GM12878 (cell line): Measurements from ENCODE around the gene HOXB3. TPM values are rescaled to one million over a fixed set of nuclear protein-coding genes. Genes with fewer than 3 reads are reported as not detected.

Experiments
- ATAC-seq: fragments of 200-7000 bp; cut with Tn5 transposase; 3 replicates; pipeline ENCODE4 v1.9.1; 2020; ENCODE audit warnings: mild to moderate bottlenecking, moderate library complexity
- BruUV-seq: library from RNA; stranded (reverse); fragments of 400-500 nt; replicated peaks from 2 replicates; lab custom pipeline; 2021; lab: Mats Ljungman, UMichigan
- CTCF ChIA-PET: fragments of 300-600 bp; sonication (Branson Sonifier 250); formaldehyde crosslinking; extraction: SDS; loops from one replicate; lab custom pipeline; 2021; ENCODE audit warnings: inconsistent platforms; lab: Yijun Ruan, JAX
- POLR2A ChIA-PET: fragments of 350-600 bp; formaldehyde crosslinking; extraction: SDS; loops from one replicate; lab custom pipeline; 2021; ENCODE audit warnings: inconsistent platforms; lab: Charles Lee
- RAD21 ChIA-PET: fragments of 300-600 bp; sonication (Branson Sonifier 250); formaldehyde crosslinking; loops from one replicate; lab custom pipeline; 2023; ENCODE audit warnings: antibody characterized with exemption; ENCODE audit not compliant: unreplicated experiment; lab: Charles Lee
- SMC1A ChIA-PET: fragments of 300-600 bp; sonication (Branson Sonifier 250); formaldehyde crosslinking; loops from one replicate; lab custom pipeline; 2023; ENCODE audit not compliant: unreplicated experiment, uncharacterized antibody; lab: Charles Lee
- DNase-seq: peaks from one replicate; pipeline ENCODE4 v3.0.0-alpha.2; 2011; ENCODE audit warnings: low read depth, low spot score
- FAIRE-seq: peaks from 3 replicates; lab custom pipeline; 2011; peaks lifted over from hg19 to GRCh38; lab: Jason Lieb, UNC
- H2AFZ ChIP-seq: 2 replicates; pipeline ENCODE4 v1.6.0; 2011; ENCODE audit warnings: low read depth, low read length, control low read depth; ENCODE audit not compliant: control insufficient read depth
- H3K27ac ChIP-seq: 2 replicates; pipeline ENCODE4 v1.5.1; 2011; ENCODE audit warnings: control low read depth; ENCODE audit not compliant: control insufficient read depth, insufficient read depth
- H3K27me3 ChIP-seq, 2 experiments: replicated peaks in 1 of 2; 2 replicates each; pipeline versions ENCODE4 v1.6.0 to v1.6.1; 2011; ENCODE audit warnings: low read length in 1 of 2; ENCODE audit not compliant: control insufficient read depth in 2 of 2, insufficient read depth in 2 of 2
- H3K36me3 ChIP-seq, 2 experiments: 2 replicates each; pipeline ENCODE4 v1.5.1; 2011; ENCODE audit warnings: low read length in 1 of 2; ENCODE audit not compliant: control insufficient read depth in 2 of 2, insufficient read depth in 2 of 2
- H3K4me1 ChIP-seq: 2 replicates; pipeline ENCODE4 v1.6.1; 2011; ENCODE audit warnings: mild to moderate bottlenecking, low read length, moderate library complexity, mixed read lengths; ENCODE audit not compliant: control insufficient read depth, insufficient read depth
- H3K4me2 ChIP-seq: 2 replicates; pipeline ENCODE4 v1.6.0; 2011; ENCODE audit warnings: control low read depth; ENCODE audit not compliant: control insufficient read depth, insufficient read depth
- H3K4me3 ChIP-seq: fragments of 200-600 bp; sonication (generic); 2 replicates; pipeline ENCODE4 v1.5.1; 2016
- H3K79me2 ChIP-seq: 2 replicates; pipeline ENCODE4 v1.6.0; 2011; ENCODE audit warnings: low read length; ENCODE audit not compliant: control insufficient read depth, insufficient read depth
- H3K9ac ChIP-seq: 2 replicates; pipeline ENCODE4 v1.8.0; 2011; ENCODE audit warnings: low read length, control low read depth, mixed read lengths; ENCODE audit not compliant: control insufficient read depth, insufficient read depth
- H3K9me3 ChIP-seq: replicated peaks from 3 replicates; pipeline ENCODE4 v1.5.1; 2011; ENCODE audit warnings: mild to moderate bottlenecking, low read length; ENCODE audit not compliant: control insufficient read depth, insufficient read depth
- H4K20me1 ChIP-seq: 2 replicates; pipeline ENCODE4 v1.6.0; 2011; ENCODE audit not compliant: control insufficient read depth, insufficient read depth
- BCL11A ChIP-seq: IDR thresholded peaks from 2 replicates; pipeline ENCODE4 v1.6.1; 2011; ENCODE audit warnings: low read depth, low read length
- CBFB ChIP-seq: IDR thresholded peaks from 2 replicates; pipeline ENCODE4 v1.6.1; 2016; ENCODE audit warnings: antibody characterized with exemption, low read depth
- CREM ChIP-seq: IDR thresholded peaks from 2 replicates; pipeline ENCODE4 v1.6.1; 2014; ENCODE audit warnings: antibody characterized with exemption, low read depth
- E2F8 ChIP-seq: fragments of 450-650 bp; IDR thresholded peaks from 2 replicates; pipeline ENCODE4 v1.6.1; 2018; ENCODE audit warnings: mild to moderate bottlenecking, low read depth, moderate library complexity; ENCODE audit not compliant: partially characterized antibody
- ESRRA ChIP-seq: IDR thresholded peaks from 2 replicates; pipeline ENCODE4 v1.6.1; 2012; ENCODE audit warnings: mild to moderate bottlenecking, low read length, improper control_type of control experiment
- EZH2 ChIP-seq: IDR thresholded peaks from 2 replicates; pipeline ENCODE4 v1.6.1; 2012; ENCODE audit warnings: low read depth, mild to moderate bottlenecking, control low read depth, inconsistent platforms, low read length, borderline replicate concordance; ENCODE audit not compliant: control insufficient read depth
- RFX5 ChIP-seq: IDR thresholded peaks from 2 replicates; pipeline ENCODE4 v1.6.1; 2011; ENCODE audit warnings: low read depth, low read length, improper control_type of control experiment
- SREBF1 ChIP-seq: IDR thresholded peaks from 2 replicates; pipeline ENCODE4 v1.6.1; 2012; ENCODE audit warnings: mild to moderate bottlenecking, low read length
- ZBED1 ChIP-seq: IDR thresholded peaks from 2 replicates; pipeline ENCODE4 v1.6.1; 2016; ENCODE audit warnings: borderline replicate concordance
- ZNF217 ChIP-seq: fragments of 450-650 bp; IDR thresholded peaks from 2 replicates; pipeline ENCODE4 v1.6.1; 2017; ENCODE audit warnings: antibody characterized with exemption, mild to moderate bottlenecking
- WGBS: methylation state at CpG from one replicate; pipeline ENCODE4 v1.1.6; 2016; ENCODE audit warnings: low lambda C conversion rate; ENCODE audit not compliant: insufficient replicate concordance, insufficient coverage; ENCODE audit errors: missing lambda C conversion rate; 5-methylcytosine and 5-hydroxymethylcytosine counted together
- in situ Hi-C: fragments of 300-500 bp; cut with MboI; formaldehyde crosslinking; loops from 9 replicates; pipeline ENCODE4 v1.14.3; 2018; ENCODE audit warnings: mixed read lengths
- intact Hi-C: fragments of 100-400 bp; cut with micrococcal nuclease; formaldehyde crosslinking; loops from one replicate; pipeline ENCODE4 v1.14.2; 2022; ENCODE audit not compliant: unreplicated experiment
- polyA plus RNA-seq, 11 experiments: library from polyadenylated mRNA; depleted of rRNA in 4 of 11; unstranded in 6 of 11; stranded (reverse) in 5 of 11; fragments of >200 nt; fragmentation: Nextera tagmentation in 4 of 11; fragmentation: Illumina TruSeq in 1 of 11; extraction: Ambion mirVana in 4 of 11; extraction: Trizol in 1 of 11; gene quantifications; 1 replicate in 1 of 11; 2 replicates in 10 of 11; pipeline versions ENCODE4 v1.2.1 to v1.2.3, GENCODE V29; 2011 to 2016; ENCODE audit warnings: inconsistent platforms in 2 of 11, missing spikeins in 2 of 11, low read depth in 1 of 11
- total RNA-seq, 4 experiments: library from RNA; depleted of rRNA in 3 of 4; stranded (reverse); fragments of >200 nt in 3 of 4; fragmentation: Illumina TruSeq in 1 of 4; extraction: Trizol in 1 of 4; gene quantifications; 2 replicates each; pipeline versions ENCODE4 v1.2.1 to v1.2.3, GENCODE V29; 2013 to 2021

Gene HOXB3
- total and polyA plus RNA-seq, 10 of the 15 experiments (the other 5 are each of a cell fraction or from before 2014, with no cell fraction given): 0.19 to 7.7 (median 2.9) TPM

GRCh38 chr17:48603959-48604769, 14.1 kb upstream of the HOXB3 start:
- no TSS peak for BruUV-seq
- POLR2A ChIA-PET: interaction anchor here (0.7 kb wide), 1 partner anchor 866 kb away, joined by 6 read pairs; no protein-coding TSS in a partner anchor
- H3K27ac ChIP-seq: no peak overlapping the region
- H3K27me3 ChIP-seq: peaks cover 12 to 17% of the 10 kb centered on the region in 2 experiments
- WGBS: 11% methylated on average over 21 of the region's 21 CpGs
- CTCF ChIA-PET: interaction anchor here (0.6 to 2.3 kb wide), 2 partner anchors 234 to 345 kb away, joined by 4 to 6 read pairs; no protein-coding TSS in a partner anchor
- H3K79me2 ChIP-seq: no peaks in the 10 kb centered on the region
- FAIRE-seq (no peak), DNase-seq (no peak), ATAC-seq (no peak)
- no peak overlapping the region for H3K4me2 ChIP-seq
- no peak overlapping the region for H3K9ac ChIP-seq
- no peaks in the 10 kb centered on the region for H3K36me3 ChIP-seq
- H2AFZ ChIP-seq: no peak overlapping the region
- no peaks in the 10 kb centered on the region for H3K4me1 ChIP-seq
- H3K4me3 ChIP-seq: no peak overlapping the region
- in situ Hi-C loops (no loop called here), intact Hi-C loops (no loop called here)
- no peaks in the 10 kb centered on the region for H4K20me1 ChIP-seq
- RAD21 ChIA-PET: interaction anchor here (0.6 kb wide), 1 partner anchor 14 kb away, joined by 3 read pairs; no protein-coding TSS in a partner anchor
- SMC1A ChIA-PET: interaction anchor here (0.8 kb wide), 1 partner anchor 9 kb away, joined by 3 read pairs; no protein-coding TSS in a partner anchor
- H3K9me3 ChIP-seq: no peaks in the 10 kb centered on the region
- TF ChIP-seq E2F8 (no peak), ESRRA (no peak), EZH2 (no peak), ZBED1 (no peak), RFX5 (no peak), CBFB (no peak), CREM (no peak), BCL11A (no peak), ZNF217 (no peak), SREBF1 (no peak)
